Left ventricle myocardium inferior (tissue), 1 donor: Measurements from ENCODE around the gene TMOD2. TPM values are rescaled to one million over a fixed set of nuclear protein-coding genes. Genes with fewer than 3 reads are reported as not detected.

Experiments used
- DNase-seq: peaks from one replicate; pipeline ENCODE4 v3.0.0-alpha.2; 2020
- H3K27ac ChIP-seq: fragments of 200-600 bp; replicated peaks from 2 replicates; pipeline ENCODE4 v1.8.0; 2021
- H3K27me3 ChIP-seq: fragments of 200-600 bp; 2 replicates; pipeline ENCODE4 v1.8.0; 2021; ENCODE audit warnings: low read depth
- H3K36me3 ChIP-seq: fragments of 200-600 bp; 2 replicates; pipeline ENCODE4 v1.8.0; 2021
- H3K4me1 ChIP-seq: fragments of 200-600 bp; 2 replicates; pipeline ENCODE4 v1.8.0; 2021
- H3K4me3 ChIP-seq: fragments of 200-600 bp; 2 replicates; pipeline ENCODE4 v1.8.0; 2021; ENCODE audit warnings: mild to moderate bottlenecking, moderate library complexity
- H3K9me3 ChIP-seq: fragments of 200-600 bp; replicated peaks from 2 replicates; pipeline ENCODE4 v1.8.0; 2021
- intact Hi-C: fragments of 100-400 bp; cut with micrococcal nuclease; formaldehyde crosslinking; loops from one replicate; pipeline ENCODE4 v1.11.0; 2022
- total RNA-seq: library from RNA; stranded (reverse); fragmentation: NEBNext Ultra II Directional; extraction: Animal tissue kit (Norgen Biotek cat#: 25700); gene quantifications from one replicate; pipeline ENCODE4 v1.2.1, GENCODE V29; 2021
- TF ChIP-seq, protein P1 (sequence below): fragments of 200-600 bp; IDR thresholded peaks from 2 replicates; pipeline ENCODE4 v1.8.0; 2021; ENCODE audit warnings: antibody characterized with exemption, mild to moderate bottlenecking, borderline replicate concordance
- donor health status: DM: no; HTN: yes; CAD: no; lungs with severe emphysema.

Gene TMOD2
- total RNA-seq, 1 donor from 2014 or later, result 5.1 TPM

DNA sequence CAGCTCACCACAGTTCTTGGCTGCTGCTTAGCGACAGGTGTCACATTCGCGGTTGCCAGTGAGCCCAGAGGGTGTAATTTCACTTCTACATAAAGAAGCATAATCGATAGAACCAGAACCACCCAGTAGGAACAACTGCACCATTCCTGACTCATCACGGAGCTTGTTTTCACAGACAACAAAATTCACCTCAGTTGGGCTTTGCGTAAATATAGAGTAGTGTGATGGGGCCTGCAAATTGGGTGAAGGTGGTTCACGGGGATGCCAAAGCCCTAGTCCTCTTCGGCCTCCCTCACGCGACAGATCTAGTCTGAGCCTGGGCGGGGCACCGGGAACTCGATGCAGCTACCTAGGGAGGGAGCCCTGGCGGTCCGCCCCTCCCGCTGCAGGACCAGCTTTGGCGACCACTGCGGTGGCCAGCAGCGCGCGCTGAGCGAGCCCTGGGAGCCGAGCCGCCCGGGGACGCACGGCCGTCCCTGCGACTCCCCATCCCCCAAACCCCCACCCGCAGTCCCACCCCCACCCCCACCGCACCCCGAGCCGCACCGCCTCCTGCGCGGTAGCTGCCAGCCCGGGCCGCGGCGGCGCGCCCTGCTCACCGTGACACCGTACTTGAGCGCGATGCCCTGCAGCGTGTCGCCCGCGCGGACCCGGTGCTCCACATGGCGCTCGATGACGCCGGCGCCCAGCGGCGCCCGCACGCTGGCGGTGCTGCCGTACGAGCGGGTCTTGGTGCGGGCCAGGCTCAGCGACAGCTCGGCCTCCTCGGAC is 14.5 kb upstream of the TMOD2 start:
- Histone ChIP-seq H3K9me3 (no peaks in the 10 kb centered on the region), H3K36me3 (no peaks in the 10 kb centered on the region), H3K27ac (peak overlapping the region; percentile 92), H3K4me1 (peaks cover 40% of the 10 kb centered on the region), H3K27me3 (no peaks in the 10 kb centered on the region), H3K4me3 (peak overlapping the region; percentile 82)
- DNase-seq, result peak; percentile 53
- TF ChIP-seq, protein P1, sequence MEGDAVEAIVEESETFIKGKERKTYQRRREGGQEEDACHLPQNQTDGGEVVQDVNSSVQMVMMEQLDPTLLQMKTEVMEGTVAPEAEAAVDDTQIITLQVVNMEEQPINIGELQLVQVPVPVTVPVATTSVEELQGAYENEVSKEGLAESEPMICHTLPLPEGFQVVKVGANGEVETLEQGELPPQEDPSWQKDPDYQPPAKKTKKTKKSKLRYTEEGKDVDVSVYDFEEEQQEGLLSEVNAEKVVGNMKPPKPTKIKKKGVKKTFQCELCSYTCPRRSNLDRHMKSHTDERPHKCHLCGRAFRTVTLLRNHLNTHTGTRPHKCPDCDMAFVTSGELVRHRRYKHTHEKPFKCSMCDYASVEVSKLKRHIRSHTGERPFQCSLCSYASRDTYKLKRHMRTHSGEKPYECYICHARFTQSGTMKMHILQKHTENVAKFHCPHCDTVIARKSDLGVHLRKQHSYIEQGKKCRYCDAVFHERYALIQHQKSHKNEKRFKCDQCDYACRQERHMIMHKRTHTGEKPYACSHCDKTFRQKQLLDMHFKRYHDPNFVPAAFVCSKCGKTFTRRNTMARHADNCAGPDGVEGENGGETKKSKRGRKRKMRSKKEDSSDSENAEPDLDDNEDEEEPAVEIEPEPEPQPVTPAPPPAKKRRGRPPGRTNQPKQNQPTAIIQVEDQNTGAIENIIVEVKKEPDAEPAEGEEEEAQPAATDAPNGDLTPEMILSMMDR, result no peak
- intact Hi-C loops, result no loop called here

DNA sequence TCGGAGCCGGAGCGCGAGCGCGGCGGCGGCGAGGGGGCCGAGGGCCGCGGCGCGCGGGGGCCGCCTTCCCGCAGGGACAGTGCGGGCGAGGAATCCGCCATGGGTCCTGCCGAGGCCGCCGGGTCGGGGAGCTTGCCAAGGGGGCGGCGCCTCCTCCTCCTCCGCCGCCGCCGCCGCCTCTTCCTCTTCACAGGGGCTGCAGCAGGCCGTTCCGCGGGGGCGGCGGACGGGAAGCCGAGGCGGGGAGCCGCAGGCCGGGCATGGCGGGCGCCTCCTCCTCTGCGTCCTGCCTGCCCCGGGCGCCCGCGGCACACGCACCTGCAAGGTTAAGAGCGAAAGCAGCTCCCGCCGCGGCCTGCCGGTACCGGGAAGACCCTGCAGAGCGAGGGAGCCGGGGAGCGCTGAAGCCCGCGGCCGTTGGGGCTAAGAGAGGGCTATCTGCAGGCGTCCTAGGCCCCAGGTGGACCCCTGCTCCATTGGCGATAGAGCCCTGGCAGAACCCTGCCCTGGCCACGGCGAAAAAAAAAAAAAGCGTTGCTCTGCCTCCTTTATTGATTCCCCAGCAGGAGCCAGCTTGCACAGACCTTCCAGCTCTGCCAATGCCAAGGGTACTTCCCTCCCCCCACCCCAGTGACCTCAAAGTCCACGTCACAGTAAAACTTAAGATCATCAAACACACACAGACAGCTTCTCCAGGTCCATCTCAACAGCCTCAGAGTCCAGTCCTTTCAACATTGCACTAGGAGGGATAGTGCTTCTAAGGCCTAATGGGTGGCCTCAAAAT is 13.7 kb upstream of the TMOD2 start, which contains the start of gene LYSMD2:
TSS of gene LYSMD2 (minus strand) at position 134 of the 784 bp plus-strand sequence. CDS start at position 101, 33 bp downstream.
- Histone ChIP-seq H3K27ac (peak within 1 kb of the TSS; percentile 92), H3K36me3 (no peaks in the 10 kb centered on the region), H3K4me1 (peaks cover 33% of the 10 kb centered on the region), H3K4me3 (peak within 1 kb of the TSS; percentile 82), H3K9me3 (no peaks in the 10 kb centered on the region), H3K27me3 (no peaks in the 10 kb centered on the region)
- intact Hi-C loops, result no loop called here
- peak; percentile 88 for DNase-seq
- TF ChIP-seq, protein P1, result no peak

DNA sequence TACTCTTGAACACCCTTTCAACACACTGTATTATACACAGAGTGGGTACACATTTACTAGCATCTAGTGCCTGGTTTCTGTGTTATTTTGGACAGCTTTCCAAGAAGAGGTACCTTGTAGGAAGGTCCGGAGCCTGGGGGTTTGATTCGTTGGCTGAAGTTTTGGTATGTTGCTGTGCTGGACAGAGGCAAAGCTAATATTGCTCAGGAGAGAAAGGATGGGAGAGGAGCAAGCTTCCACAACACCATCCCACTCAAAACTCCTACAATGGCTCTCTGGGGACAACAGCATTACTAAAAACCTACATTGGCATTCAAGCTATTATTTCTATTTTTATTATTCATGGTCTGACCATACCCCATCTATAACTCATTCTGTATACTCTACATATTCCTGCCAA is 12.8 kb upstream of the TMOD2 start:
- Histone ChIP-seq H3K4me3 (peak overlapping the region; percentile 82), H3K9me3 (no peaks in the 10 kb centered on the region), H3K4me1 (peaks cover 33% of the 10 kb centered on the region), H3K36me3 (no peaks in the 10 kb centered on the region), H3K27me3 (no peaks in the 10 kb centered on the region), H3K27ac (peak overlapping the region; percentile 92)
- intact Hi-C loops, result no loop called here
- TF ChIP-seq, protein P1, result no peak
- DNase-seq, result no peak

DNA sequence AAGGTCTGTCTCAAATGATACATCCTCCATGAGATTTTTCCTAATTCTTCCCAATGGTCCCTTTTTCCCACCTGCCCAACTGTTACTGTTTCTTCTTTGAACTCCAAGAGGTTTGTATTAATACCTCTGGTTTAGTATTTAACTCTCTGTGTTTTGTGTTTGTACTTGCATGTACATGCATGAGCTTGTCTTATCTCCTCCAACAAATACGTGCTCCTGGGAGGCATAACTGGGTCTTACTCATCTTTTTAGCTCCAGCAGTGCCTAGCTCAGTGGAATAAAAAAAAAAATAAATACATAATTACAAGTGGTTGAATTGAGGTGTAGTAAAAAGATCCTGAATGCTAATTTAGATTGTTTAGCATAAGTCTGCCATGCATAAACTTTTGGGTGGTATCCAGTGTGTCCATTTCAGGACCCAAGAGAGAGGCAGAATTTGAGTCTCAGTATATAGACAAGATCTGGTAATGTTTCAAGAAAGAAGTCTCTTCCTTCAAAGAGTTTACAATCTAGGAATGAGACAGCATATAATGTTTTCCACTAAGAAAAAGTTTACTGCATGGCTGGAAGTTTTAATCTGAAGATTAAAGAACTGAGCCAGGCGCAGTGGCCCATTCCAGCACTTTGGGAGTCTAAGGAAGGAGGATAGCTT is 12.2 kb upstream of the TMOD2 start:
- Histone ChIP-seq H3K9me3 (no peaks in the 10 kb centered on the region), H3K27ac (no peak overlapping the region), H3K27me3 (no peaks in the 10 kb centered on the region), H3K36me3 (no peaks in the 10 kb centered on the region), H3K4me3 (no peak overlapping the region), H3K4me1 (peaks cover 33% of the 10 kb centered on the region)
- DNase-seq, result no peak
- TF ChIP-seq, protein P1, result no peak
- intact Hi-C loops, result no loop called here

DNA sequence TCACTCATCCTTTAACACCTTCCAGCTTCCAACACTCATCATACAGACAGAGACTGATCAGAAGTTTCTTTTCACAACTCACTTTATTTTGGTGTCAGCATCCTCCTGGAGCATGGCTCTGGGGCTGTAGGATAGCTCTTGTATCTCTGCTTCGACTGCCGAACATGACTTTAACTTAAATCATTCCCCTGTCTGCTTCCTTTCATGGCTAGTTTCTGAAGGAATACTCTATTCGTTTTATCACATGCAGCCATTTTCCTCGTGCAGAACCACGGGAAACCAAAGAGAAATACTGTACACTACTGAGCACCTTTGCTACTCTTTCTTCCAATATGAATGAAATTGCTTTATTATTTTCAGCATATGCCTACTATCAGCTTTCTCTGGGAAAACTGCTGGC is 2.1 kb upstream of the TMOD2 start:
- Histone ChIP-seq H3K36me3 (no peaks in the 10 kb centered on the region), H3K4me1 (peaks cover 18% of the 10 kb centered on the region), H3K27ac (no peak overlapping the region), H3K4me3 (no peak overlapping the region), H3K27me3 (peaks cover 27% of the 10 kb centered on the region), H3K9me3 (no peaks in the 10 kb centered on the region)
- intact Hi-C loops, result no loop called here
- DNase-seq, result no peak
- TF ChIP-seq, protein P1, result no peak
